Suppressor macrophage (primary cell): ENCODE measurements around the gene PRR18.
A peak's percentile ranks its signal among the peaks of the same experiment; 100 is the strongest.

ENCODE experiments used
- DNase-seq, 4 experiments: peaks; one replicate each; pipeline ENCODE4 v3.0.0-alpha.2; 2020 to 2022

PRR18 gene

GRCh38 chr6:166274739-166275370, 33.3 kb downstream of the PRR18 start:
- DNase-seq, result no peak

- DNase-seq, result no peak
Measured at GRCh38 chr6:166274163-166274562, 34.0 kb downstream of the PRR18 start.

- no peak for DNase-seq
Measured at GRCh38 chr6:166271376-166271765, 36.8 kb downstream of the PRR18 start.

GRCh38 chr6:166270706-166271375, 37.4 kb downstream of the PRR18 start:
- DNase-seq, result no peak

GRCh38 chr6:166269301-166270039, 38.7 kb downstream of the PRR18 start:
- no peak for DNase-seq

- DNase-seq, result no peak
Measured at GRCh38 chr6:166268431-166268830, 39.8 kb downstream of the PRR18 start.

GRCh38 chr6:166267526-166267925, 40.7 kb downstream of the PRR18 start:
- peak in 2 of 4 experiments; percentile 59 to 62 for DNase-seq

GRCh38 chr6:166266336-166266735, 41.9 kb downstream of the PRR18 start:
- DNase-seq, result no peak

GRCh38 chr6:166262743-166263515, 45.3 kb downstream of the PRR18 start:
- peak in 2 of 4 experiments; percentile 29 to 62 for DNase-seq

GRCh38 chr6:166259296-166259977, 48.8 kb downstream of the PRR18 start:
- DNase-seq, result peak; percentile 93 to 98 (median 94)

GRCh38 chr6:166258854-166259276, 49.3 kb downstream of the PRR18 start:
- DNase-seq, result peak; percentile 91 to 96 (median 94)

- no peak for DNase-seq
Measured at GRCh38 chr6:166257911-166258318, 50.3 kb downstream of the PRR18 start.
